Measurements from ENCODE around the gene ZBTB20. TPM values are rescaled to one million over a fixed set of nuclear protein-coding genes. Genes with fewer than 3 reads are reported as not detected.

Gene ZBTB20
- total RNA-seq, 4 donors from 2014 or later: 46.1 to 102 (median 81.9) TPM

GRCh38 chr3:114356525-114356924 lies 790.6 kb downstream of the ZBTB20 start:
- ATAC-seq (ENCODE audit: low FRiP score) (no peak), DNase-seq (ENCODE audit: low spot score) (no peak)
- no peak for TF ChIP-seq CTCF (IDR thresholded peaks at IDR 0.05)

- ATAC-seq (ENCODE audit: low FRiP score) (no peak), DNase-seq (ENCODE audit: low spot score) (no peak)
- no peak for TF ChIP-seq CTCF (IDR thresholded peaks at IDR 0.05)
Observed at GRCh38 chr3:114356066-114356465, 791.0 kb downstream of the ZBTB20 start.

GRCh38 chr3:114355653-114356052 lies 791.4 kb downstream of the ZBTB20 start:
- no peak for TF ChIP-seq CTCF (IDR thresholded peaks at IDR 0.05)
- DNase-seq (ENCODE audit: low spot score) (no peak), ATAC-seq (ENCODE audit: low FRiP score) (no peak)

- TF ChIP-seq CTCF (IDR thresholded peaks at IDR 0.05): no peak
- DNase-seq (ENCODE audit: low spot score) (no peak), ATAC-seq (ENCODE audit: low FRiP score) (no peak)
Observed at GRCh38 chr3:114351822-114352145, 795.3 kb downstream of the ZBTB20 start.

GRCh38 chr3:114351123-114351821 lies 795.8 kb downstream of the ZBTB20 start:
- no peak for TF ChIP-seq CTCF (IDR thresholded peaks at IDR 0.05)
- ATAC-seq (ENCODE audit: low FRiP score) (no peak), DNase-seq (ENCODE audit: low spot score) (no peak)

GRCh38 chr3:114350690-114351089 lies 796.4 kb downstream of the ZBTB20 start:
- ATAC-seq (ENCODE audit: low FRiP score) (no peak), DNase-seq (ENCODE audit: low spot score) (no peak)
- no peak for TF ChIP-seq CTCF (IDR thresholded peaks at IDR 0.05)

GRCh38 chr3:114350271-114350670 lies 796.8 kb downstream of the ZBTB20 start:
- no peak for ATAC-seq (ENCODE audit: low FRiP score)
- TF ChIP-seq CTCF (IDR thresholded peaks at IDR 0.05): no peak
- DNase-seq (ENCODE audit: low spot score): no peak

All from omental fat pad (tissue), 4 donors.